H1 (cell line): ENCODE results near the gene SLC38A2. TPM values are rescaled to one million over a fixed set of nuclear protein-coding genes. Genes with fewer than 3 reads are reported as not detected.

Source experiments
- CTCF ChIA-PET: fragments of 300-600 bp; sonication (Branson Sonifier 250); formaldehyde crosslinking; loops from one replicate; lab custom pipeline; 2021; ENCODE audit not compliant: partially characterized antibody; lab: Charles Lee
- POLR2A ChIA-PET: fragments of 300-600 bp; sonication (Branson Sonifier 250); formaldehyde crosslinking; loops from one replicate; lab custom pipeline; 2021; ENCODE audit warnings: inconsistent platforms; ENCODE audit not compliant: partially characterized antibody; lab: Charles Lee
- DNase-seq, 2 experiments: peaks; one replicate each; pipeline versions ENCODE4 v3.0.0 to v3.0.0-alpha.2; 2010 to 2022; ENCODE audit warnings: low spot score in 2 of 2, low read depth in 1 of 2, mixed read lengths in 1 of 2
- FAIRE-seq: peaks from 2 replicates; lab custom pipeline; 2011; peaks lifted over from hg19 to GRCh38; lab: Jason Lieb, UNC
- H2AFZ ChIP-seq: 2 replicates; pipeline ENCODE4 v1.8.1; 2012; ENCODE audit warnings: low read length, inconsistent platforms
- H2AK5ac ChIP-seq: 2 replicates; pipeline ENCODE4 v1.6.1; 2013; ENCODE audit warnings: low read depth, low read length
- H2BK120ac ChIP-seq: replicated peaks from 2 replicates; pipeline ENCODE3; 2013; ENCODE audit warnings: low read depth, low read length, inconsistent platforms
- H2BK12ac ChIP-seq: 2 replicates; pipeline ENCODE4 v1.6.1; 2013; ENCODE audit warnings: low read depth, low read length
- H2BK15ac ChIP-seq: 2 replicates; pipeline ENCODE4 v1.6.1; 2013; ENCODE audit warnings: low read length
- H2BK20ac ChIP-seq: 2 replicates; pipeline ENCODE4 v1.6.1; 2013; ENCODE audit warnings: low read length
- H2BK5ac ChIP-seq: 2 replicates; pipeline ENCODE4 v1.6.1; 2013; ENCODE audit warnings: low read depth, low read length
- H3K14ac ChIP-seq: 2 replicates; pipeline ENCODE4 v1.6.1; 2013; ENCODE audit warnings: inconsistent platforms; ENCODE audit not compliant: insufficient read length
- H3K18ac ChIP-seq: 2 replicates; pipeline ENCODE4 v1.6.1; 2013; ENCODE audit warnings: low read length; ENCODE audit errors: extremely low read depth
- H3K23ac ChIP-seq: 2 replicates; pipeline ENCODE4 v1.6.1; 2013; ENCODE audit warnings: inconsistent platforms; ENCODE audit not compliant: insufficient read length
- H3K23me2 ChIP-seq: 2 replicates; pipeline ENCODE4 v1.6.1; 2013; ENCODE audit warnings: low read depth, low read length
- H3K27ac ChIP-seq: 2 replicates; pipeline ENCODE4 v1.6.1; 2011; ENCODE audit warnings: low read depth, low read length, inconsistent platforms
- H3K27me3 ChIP-seq, 4 experiments: replicated peaks in 1 of 4; 1 replicate in 1 of 4; 2 replicates in 3 of 4; pipeline versions ENCODE4 v1.6.1 to v1.8.1; 2011 to 2013; ENCODE audit warnings: low read length in 3 of 4, mild to moderate bottlenecking in 3 of 4, inconsistent platforms in 2 of 4, mixed read lengths in 2 of 4, moderate library complexity in 1 of 4; ENCODE audit not compliant: control insufficient read depth in 3 of 4, insufficient read depth in 3 of 4; ENCODE audit errors: extremely low read depth in 1 of 4
- H3K36me3 ChIP-seq, 4 experiments: 2 replicates each; pipeline versions ENCODE4 v1.6.1 to v1.8.1; 2011 to 2013; ENCODE audit warnings: mild to moderate bottlenecking in 4 of 4, low read length in 3 of 4, moderate library complexity in 2 of 4, control low read depth in 1 of 4, inconsistent platforms in 1 of 4; ENCODE audit not compliant: insufficient read depth in 4 of 4, control insufficient read depth in 2 of 4
- H3K4ac ChIP-seq: replicated peaks from 2 replicates; pipeline ENCODE3; 2013; ENCODE audit warnings: low read length, low read depth, mixed read lengths, inconsistent platforms; ENCODE audit not compliant: insufficient read length
- H3K4me1 ChIP-seq, 4 experiments: replicated peaks in 1 of 4; 1 replicate in 1 of 4; 2 replicates in 3 of 4; pipeline versions ENCODE4 v1.6.1 to v1.8.1; 2011 to 2013; ENCODE audit warnings: low read length in 3 of 4, inconsistent platforms in 2 of 4, mixed read lengths in 1 of 4; ENCODE audit not compliant: insufficient read depth in 4 of 4, control insufficient read depth in 3 of 4
- H3K4me2 ChIP-seq, 2 experiments: 2 replicates each; pipeline versions ENCODE4 v1.6.1 to v1.8.1; 2011 to 2013; ENCODE audit warnings: low read depth in 2 of 2, low read length in 2 of 2, control low read depth in 1 of 2, inconsistent platforms in 1 of 2, mild to moderate bottlenecking in 1 of 2; ENCODE audit not compliant: insufficient read depth in 1 of 2
- H3K4me3 ChIP-seq, 4 experiments: fragments of 200-600, 300-600 bp in 1 of 4; sonication (generic), shearing (Covaris generic), sonication (Bioruptor Twin) in 1 of 4; 2 replicates each; pipeline versions ENCODE4 v1.5.1 to v1.8.1; 2011 to 2016; ENCODE audit warnings: low read length in 4 of 4, low read depth in 3 of 4, control low read depth in 2 of 4, inconsistent platforms in 2 of 4, mild to moderate bottlenecking in 2 of 4, mixed read lengths in 1 of 4, moderate library complexity in 1 of 4; ENCODE audit not compliant: insufficient read depth in 2 of 4; ENCODE audit errors: extremely low read depth in 1 of 4
- H3K56ac ChIP-seq: replicated peaks from 2 replicates; pipeline ENCODE3; 2013; ENCODE audit warnings: low read depth, mild to moderate bottlenecking, mixed read lengths, low read length, inconsistent platforms; ENCODE audit not compliant: insufficient read length
- H3K79me1 ChIP-seq: 2 replicates; pipeline ENCODE4 v1.6.1; 2013; ENCODE audit warnings: low read depth, low read length, control low read depth
- H3K79me2 ChIP-seq, 2 experiments: 2 replicates each; pipeline versions ENCODE4 v1.6.1 to v1.8.1; 2012 to 2013; ENCODE audit warnings: low read length in 2 of 2, mild to moderate bottlenecking in 2 of 2, inconsistent platforms in 1 of 2; ENCODE audit not compliant: insufficient read depth in 2 of 2, control insufficient read depth in 1 of 2
- H3K9ac ChIP-seq, 4 experiments: replicated peaks in 1 of 4; 1 replicate in 1 of 4; 2 replicates in 3 of 4; pipeline versions ENCODE4 v1.6.1 to v1.8.1; 2011 to 2013; ENCODE audit warnings: low read depth in 3 of 4, low read length in 3 of 4, control low read depth in 2 of 4, mild to moderate bottlenecking in 2 of 4, moderate library complexity in 2 of 4, inconsistent platforms in 1 of 4; ENCODE audit errors: extremely low read depth in 1 of 4
- H3K9me3 ChIP-seq, 2 experiments: 2 replicates each; pipeline versions ENCODE4 v1.6.1 to v1.8.1; 2012 to 2013; ENCODE audit warnings: mild to moderate bottlenecking in 2 of 2, moderate library complexity in 2 of 2, control low read depth in 1 of 2, inconsistent platforms in 1 of 2, low read depth in 1 of 2, low read length in 1 of 2, mixed read lengths in 1 of 2; ENCODE audit not compliant: insufficient read depth in 2 of 2
- H4K20me1 ChIP-seq, 2 experiments: replicated peaks in 1 of 2; 2 replicates each; pipeline versions ENCODE3 to v1.8.1; 2011 to 2013; ENCODE audit warnings: inconsistent platforms in 2 of 2, low read length in 2 of 2, mild to moderate bottlenecking in 1 of 2; ENCODE audit not compliant: insufficient read depth in 2 of 2, control insufficient read depth in 1 of 2
- H4K5ac ChIP-seq: 2 replicates; pipeline ENCODE4 v1.6.1; 2013; ENCODE audit warnings: low read length, low read depth, mixed read lengths, inconsistent platforms; ENCODE audit not compliant: insufficient read length
- H4K8ac ChIP-seq: 2 replicates; pipeline ENCODE4 v1.8.0; 2013; ENCODE audit warnings: mild to moderate bottlenecking, moderate library complexity, low read length, inconsistent platforms; ENCODE audit not compliant: insufficient read depth; ENCODE audit errors: extremely low read depth
- H4K91ac ChIP-seq: replicated peaks from 2 replicates; pipeline ENCODE3; 2013; ENCODE audit warnings: low read length, mixed read lengths, inconsistent platforms; ENCODE audit not compliant: insufficient read length
- BCL11A ChIP-seq, 2 experiments: IDR thresholded peaks; one replicate each; pipeline ENCODE4 v1.6.1; 2011; ENCODE audit warnings: low read depth in 2 of 2, low read length in 2 of 2, mild to moderate bottlenecking in 2 of 2
- BRCA1 ChIP-seq: IDR thresholded peaks from 2 replicates; pipeline ENCODE4 v1.6.1; 2012; ENCODE audit warnings: low read depth, low read length, improper control_type of control experiment
- E2F6 ChIP-seq: IDR thresholded peaks from 2 replicates; pipeline ENCODE4 v1.6.1; 2012; ENCODE audit warnings: inconsistent platforms
- EZH2 ChIP-seq: fragments of 200-600 bp; sonication (generic); IDR thresholded peaks from 2 replicates; pipeline ENCODE4 v1.7.1; 2012; ENCODE audit warnings: low read depth, mild to moderate bottlenecking, moderate library complexity, low read length, inconsistent platforms; ENCODE audit not compliant: severe bottlenecking
- FOSL1 ChIP-seq: IDR thresholded peaks from 2 replicates; pipeline ENCODE4 v1.6.1; 2011; ENCODE audit warnings: mild to moderate bottlenecking, low read depth, low read length, moderate library complexity; ENCODE audit not compliant: insufficient read depth
- JUND ChIP-seq: IDR thresholded peaks from 2 replicates; pipeline ENCODE4 v1.6.1; 2011; ENCODE audit warnings: mild to moderate bottlenecking, improper control_type of control experiment, low read length
- KDM5A ChIP-seq: fragments of 200-600 bp; IDR thresholded peaks from 2 replicates; pipeline ENCODE4 v1.7.1; 2012; ENCODE audit warnings: mild to moderate bottlenecking, low read length, inconsistent platforms, mixed read lengths
- MAX ChIP-seq: IDR thresholded peaks from 2 replicates; pipeline ENCODE4 v1.6.1; 2012; ENCODE audit warnings: inconsistent platforms
- POLR2A ChIP-seq, 2 experiments: IDR thresholded peaks; 1 replicate in 1 of 2; 2 replicates in 1 of 2; pipeline ENCODE4 v1.6.1; 2011; ENCODE audit warnings: low read depth in 2 of 2, low read length in 2 of 2, mild to moderate bottlenecking in 2 of 2; ENCODE audit errors: control extremely low read depth in 1 of 2
- RBBP5 ChIP-seq: IDR thresholded peaks from 2 replicates; pipeline ENCODE4 v1.7.1; 2012; ENCODE audit warnings: low read depth, mild to moderate bottlenecking, inconsistent platforms, low read length, moderate library complexity, borderline replicate concordance
- SP4 ChIP-seq: IDR thresholded peaks from 2 replicates; pipeline ENCODE4 v1.6.1; 2012; ENCODE audit warnings: low read length, inconsistent platforms
- TBP ChIP-seq: IDR thresholded peaks from 2 replicates; pipeline ENCODE4 v1.6.1; 2011; ENCODE audit warnings: low read depth, low read length, improper control_type of control experiment
- YY1 ChIP-seq: IDR thresholded peaks from 2 replicates; pipeline ENCODE4 v1.6.1; 2011; ENCODE audit warnings: low read depth, mild to moderate bottlenecking, low read length
- WGBS, 2 experiments: shearing (Covaris generic) in 1 of 2; methylation state at CpG; one replicate each; pipeline versions ENCODE4 v1.1.6 to v1.1.7; 2013 to 2015; ENCODE audit warnings: low lambda C conversion rate in 2 of 2, mixed read lengths in 2 of 2, inconsistent platforms in 1 of 2, low coverage in 1 of 2, missing lambda C conversion rate in 1 of 2; ENCODE audit not compliant: insufficient replicate concordance in 2 of 2, insufficient coverage in 1 of 2, insufficient read length in 1 of 2; ENCODE audit errors: extremely low coverage in 1 of 2, missing lambda C conversion rate in 1 of 2; 5-methylcytosine and 5-hydroxymethylcytosine counted together
- polyA plus RNA-seq, 7 experiments: library from polyadenylated mRNA; depleted of rRNA in 3 of 7; stranded (reverse) in 5 of 7; unstranded in 2 of 7; fragments of >200 nt in 5 of 7; fragments of 200-250 nt in 2 of 7; gene quantifications; 1 replicate in 5 of 7; 2 replicates in 1 of 7; 4 replicates in 1 of 7; pipeline versions ENCODE4 v1.2.1 to v1.2.3, GENCODE V29; 2011 to 2013; ENCODE audit warnings: missing spikeins in 2 of 7, mixed read lengths in 2 of 7
- total RNA-seq: library from RNA; stranded (reverse); fragmentation: NEBNext Ultra II Directional; extraction: Animal tissue kit (Norgen Biotek cat#: 25700); gene quantifications from 2 replicates; pipeline ENCODE4 v1.2.1, GENCODE V29; 2021

Gene SLC38A2
- total and polyA plus RNA-seq, 2 of the 8 experiments (the other 6 are each of a cell fraction or from before 2014, with no cell fraction given) = 163 to 684 TPM

- no peak for FAIRE-seq
- no peak overlapping the region for H3K9ac ChIP-seq
- H2BK20ac ChIP-seq = no peak overlapping the region
- no peak overlapping the region for H3K4me2 ChIP-seq
- H3K79me1 ChIP-seq = 0 out of 2 replicates have a peak, but pooled peaks cover 2% of the 10 kb centered on the region
- peaks cover 29 to 32% of the 10 kb centered on the region in 2 experiments for H4K20me1 ChIP-seq
- H3K23me2 ChIP-seq = no peaks in the 10 kb centered on the region
- no peak overlapping the region for H3K23ac ChIP-seq
- no peak overlapping the region for H2BK15ac ChIP-seq
- 87% methylated on average over 2 of the region's 2 CpGs; no CpG with 5 or more reads in 1 of the 2 experiments for WGBS, 2 experiments
- no peaks in the 10 kb centered on the region for H3K9me3 ChIP-seq
- peaks cover 59 to 97% (median 87%) of the 10 kb centered on the region in 4 experiments for H3K36me3 ChIP-seq
- H2AK5ac ChIP-seq = no peak overlapping the region
- H2BK12ac ChIP-seq = no peak overlapping the region
- no peak overlapping the region for H3K14ac ChIP-seq
- H4K8ac ChIP-seq = no peak overlapping the region
- H3K4ac ChIP-seq = no peak overlapping the region
- H3K27ac ChIP-seq = no peak overlapping the region
- DNase-seq = no peak
- ChIA-PET POLR2A (interaction anchor here (0.6 to 12.8 kb wide), 11 partner anchors 9 to 588 kb away, joined by 3 to 233 read pairs (median 6); partner anchors contain the start of genes SLC38A1 and SLC38A2), CTCF (interaction anchor here (0.6 to 0.7 kb wide), 3 partner anchors 38 to 299 kb away, joined by 3 to 4 read pairs (median 3); no protein-coding TSS in a partner anchor)
- H3K4me3 ChIP-seq = no peak overlapping the region
- H2BK120ac ChIP-seq = no peak overlapping the region
- no peaks in the 10 kb centered on the region for H3K27me3 ChIP-seq
- peaks cover 5 to 32% of the 10 kb centered on the region in 2 experiments; a peak in 3 of 4 replicates for H3K79me2 ChIP-seq
- H4K5ac ChIP-seq = no peak overlapping the region
- H2AFZ ChIP-seq = no peak overlapping the region
- H3K4me1 ChIP-seq = peaks cover 0 to 7% (median 0%) of the 10 kb centered on the region in 4 experiments; a peak in 1 of 7 replicates
- H3K18ac ChIP-seq = no peak overlapping the region
- no peak overlapping the region for H4K91ac ChIP-seq
- no peak overlapping the region for H3K56ac ChIP-seq
- H2BK5ac ChIP-seq = no peak overlapping the region
- TF ChIP-seq MAX (no peak), POLR2A (IDR thresholded peaks at IDR 0.05; ENCODE audit: control extremely low read depth in 1 of 2, low read depth in 2 of 2, low read length in 2 of 2) (no peak), KDM5A (no peak), BRCA1 (no peak), E2F6 (no peak), JUND (no peak), RBBP5 (no peak), EZH2 (no peak), TBP (no peak), YY1 (no peak), FOSL1 (no peak), SP4 (no peak), BCL11A (IDR thresholded peaks at IDR 0.05; ENCODE audit: low read depth in 2 of 2, low read length in 2 of 2) (no peak)
Observed at GRCh38 chr12:46362895-46363581, 9.5 kb downstream of the SLC38A2 start.
